Upper lobe of left lung (tissue), 4 donors: ENCODE measurements around the gene ZNF273.
"Not testable (repeated sequence)": the region's sequence is repeated elsewhere in the genome, so short reads cannot be mapped to it uniquely, and the experiment has no call there.

ENCODE experiments used
- CTCF ChIP-seq, 6 experiments: fragments of 450-650 bp in 4 of 6; fragments of 200-600 bp in 2 of 6; sonication (generic) in 2 of 6; IDR thresholded peaks; one replicate each; pipeline ENCODE4 v1.5.1; 2016 to 2019; ENCODE audit warnings: antibody characterized with exemption in 6 of 6
- POLR2A ChIP-seq, 4 donors: fragments of 450-650 bp; IDR thresholded peaks; one replicate each; pipeline ENCODE4 v1.5.1; 2016 to 2017; ENCODE audit warnings: antibody characterized with exemption in 4 of 4, mild to moderate bottlenecking in 2 of 4
- POLR2AphosphoS5 ChIP-seq, 2 donors: sonication (generic); formaldehyde crosslinking; IDR thresholded peaks; one replicate each; pipeline ENCODE4 v1.5.1; 2017; ENCODE audit warnings: antibody characterized with exemption in 2 of 2

- TF ChIP-seq POLR2A, CTCF, POLR2AphosphoS5 (IDR thresholded peaks at IDR 0.05): not testable (repeated sequence)
Measured at GRCh38 chr7:64928252-64929187, 25.4 kb downstream of the ZNF273 start.
